Left lobe of liver (tissue), 2 donors: ENCODE data around the gene PLCL2. TPM values are rescaled to one million over a fixed set of nuclear protein-coding genes. Genes with fewer than 3 reads are reported as not detected.

ENCODE experiments used
- ATAC-seq: fragments of 200-7000 bp; cut with Tn5 transposase; one replicate; pipeline ENCODE4 v1.9.1; 2020; ENCODE audit warnings: mild to moderate bottlenecking, moderate library complexity
- DNase-seq: peaks from one replicate; pipeline ENCODE4 v3.0.0-alpha.2; 2020; ENCODE audit warnings: low spot score
- total RNA-seq: library from RNA; stranded (reverse); gene quantifications from one replicate; pipeline ENCODE4 v1.2.1, GENCODE V29; 2021
- donor health status: DM: no; HTN: no; CAD: no; lungs with moderate emphysema.
- donor health status: DM: no; HTN: yes; CAD: no.

The PLCL2 gene
- total RNA-seq, 1 donor from 2014 or later, result 5.6 TPM

GRCh38 chr3:16912400-16913263, 27.9 kb downstream of the PLCL2 start:
- ATAC-seq (no peak), DNase-seq (no peak)

- no peak for DNase-seq
- no peak for ATAC-seq
Measured at GRCh38 chr3:16913264-16913580, 28.5 kb downstream of the PLCL2 start.

GRCh38 chr3:16916840-16917239, 32.1 kb downstream of the PLCL2 start:
- ATAC-seq (peak; percentile 30), DNase-seq (no peak)

DNA sequence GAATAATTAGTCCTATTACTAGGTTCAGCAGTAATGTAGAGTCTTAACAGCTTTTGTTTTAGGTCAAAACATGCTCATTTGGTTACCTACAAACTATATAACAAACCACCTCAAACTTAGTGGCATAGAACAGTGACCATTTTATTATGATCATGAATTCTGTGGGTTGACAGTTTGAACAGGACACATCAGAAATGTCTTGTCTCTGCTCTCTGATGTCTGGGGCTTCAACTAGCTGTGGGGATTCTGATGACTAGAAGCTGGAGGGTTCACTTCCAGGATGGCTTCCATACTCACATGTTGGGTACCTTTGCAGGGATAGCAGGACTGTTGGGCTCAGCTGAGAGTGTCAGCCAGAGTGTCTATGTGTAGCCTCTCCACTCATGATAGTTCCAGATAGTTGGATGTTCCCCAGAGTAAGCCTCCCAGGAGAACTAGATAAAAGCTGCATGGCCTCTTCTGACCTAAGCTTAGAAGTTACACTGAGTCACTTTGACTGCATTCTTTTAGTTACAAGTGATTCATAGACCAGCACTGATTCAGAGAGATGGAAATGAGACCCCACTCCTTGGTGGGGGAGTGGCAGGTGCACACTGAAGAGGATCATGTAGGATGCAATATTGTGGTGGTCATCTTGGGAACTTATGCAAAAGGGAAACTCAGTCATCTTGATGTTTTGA, 32.6 kb downstream of the PLCL2 start:
- peak; percentile 64 for ATAC-seq

GRCh38 chr3:16917980-16918682, 33.4 kb downstream of the PLCL2 start:
- ATAC-seq, result no peak
- DNase-seq, result no peak

More for the DNA sequence above, 32.6 kb downstream of the PLCL2 start:
- DNase-seq, result no peak

DNA sequence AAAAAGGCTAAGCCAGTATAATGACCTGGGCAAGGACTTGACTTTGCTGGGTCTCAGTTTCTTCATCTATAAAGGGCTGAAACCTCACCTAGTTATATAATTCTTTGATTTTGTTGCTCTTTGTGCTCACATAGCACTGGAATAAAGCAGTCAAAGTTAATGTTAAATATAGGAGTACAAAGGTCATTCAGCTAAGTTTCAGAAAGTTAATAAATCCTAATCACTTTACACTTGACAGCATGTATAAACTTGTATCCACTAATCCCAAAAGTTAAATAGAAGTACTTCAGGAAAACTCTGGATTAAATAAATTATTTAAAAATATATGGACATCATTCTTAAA, 33.9 kb downstream of the PLCL2 start:
- DNase-seq (no peak), ATAC-seq (peak; percentile 89)

- ATAC-seq (no peak), DNase-seq (no peak)
Measured at GRCh38 chr3:16923112-16923511, 38.4 kb downstream of the PLCL2 start.

DNA sequence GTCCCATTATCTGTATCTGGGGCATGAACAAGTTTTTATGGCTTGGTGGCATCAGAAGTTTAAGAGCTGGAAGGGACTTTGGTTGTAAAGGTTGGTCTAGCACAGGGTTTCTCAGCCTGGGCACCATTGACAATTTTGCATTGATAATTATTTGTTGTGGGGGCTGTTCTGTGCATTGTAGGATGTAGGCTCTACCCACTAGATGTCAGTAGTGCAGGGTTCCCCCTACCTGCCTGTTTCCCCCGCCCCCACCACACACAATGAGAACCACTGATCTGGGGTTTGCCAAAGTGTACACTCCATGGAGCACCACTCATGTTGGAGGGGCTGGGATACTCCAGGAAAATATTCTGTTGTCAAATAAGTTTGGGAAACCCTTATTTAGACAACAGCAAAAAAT, 42.7 kb downstream of the PLCL2 start:
- DNase-seq (no peak), ATAC-seq (peak; percentile 37)

GRCh38 chr3:16928386-16929132, 43.8 kb downstream of the PLCL2 start:
- ATAC-seq (no peak), DNase-seq (no peak)

GRCh38 chr3:16929311-16929710, 44.6 kb downstream of the PLCL2 start:
- DNase-seq (no peak), ATAC-seq (no peak)

GRCh38 chr3:16932877-16933276, 48.1 kb downstream of the PLCL2 start:
- no peak for DNase-seq
- ATAC-seq, result no peak

DNA sequence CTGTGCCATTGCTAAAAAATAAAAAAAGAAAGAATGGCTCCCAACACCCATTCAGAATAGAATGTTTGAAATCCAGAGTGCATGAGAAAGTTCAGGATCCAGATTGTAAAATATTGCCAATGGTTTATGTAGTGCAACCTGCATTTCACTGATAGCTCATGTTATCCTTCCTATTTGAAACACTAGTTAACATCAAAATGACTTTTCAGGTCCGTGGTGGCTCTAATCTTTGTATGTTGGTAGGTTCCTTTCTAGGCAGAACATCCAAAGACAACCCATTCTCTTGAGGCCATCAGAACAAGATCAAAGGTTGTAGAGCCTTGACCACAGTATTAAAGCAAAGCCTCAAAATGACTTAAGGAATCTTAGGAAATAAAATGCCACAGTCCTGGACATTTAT, 51.0 kb downstream of the PLCL2 start:
- ATAC-seq (no peak), DNase-seq (no peak)

GRCh38 chr3:16936233-16936632, 51.5 kb downstream of the PLCL2 start:
- DNase-seq (no peak), ATAC-seq (peak; percentile 48)

DNA sequence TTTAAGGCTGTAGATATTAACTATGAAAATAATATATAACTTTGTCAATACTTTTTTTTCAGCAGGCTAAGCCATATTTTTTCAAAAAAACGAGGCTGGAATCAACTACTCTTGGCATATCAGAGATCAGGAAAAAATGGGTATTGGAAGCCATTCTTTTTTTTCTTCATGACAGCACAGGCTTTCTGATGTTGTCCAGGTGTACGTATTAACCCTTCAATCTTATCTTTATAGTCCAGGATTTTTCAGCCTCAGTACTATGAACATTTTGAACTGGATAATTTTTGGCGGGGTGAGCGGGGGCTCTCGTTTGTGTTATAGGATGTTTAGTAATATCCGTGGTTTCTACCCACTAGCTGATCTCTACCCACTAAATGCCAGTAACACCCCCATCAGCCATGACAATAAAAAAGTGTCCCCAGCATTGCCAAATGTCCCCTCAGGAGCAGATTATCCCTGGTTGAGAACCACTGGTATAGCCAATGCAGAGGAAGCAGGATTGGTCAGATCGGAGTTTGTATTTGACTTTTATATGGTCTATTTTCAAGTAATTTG, 52.0 kb downstream of the PLCL2 start:
- ATAC-seq (no peak), DNase-seq (no peak)

- no peak for DNase-seq
- ATAC-seq, result no peak
Measured at GRCh38 chr3:16937326-16937845, 52.6 kb downstream of the PLCL2 start.

- ATAC-seq (no peak), DNase-seq (no peak)
Measured at GRCh38 chr3:16940769-16941700, 56.3 kb downstream of the PLCL2 start.

DNA sequence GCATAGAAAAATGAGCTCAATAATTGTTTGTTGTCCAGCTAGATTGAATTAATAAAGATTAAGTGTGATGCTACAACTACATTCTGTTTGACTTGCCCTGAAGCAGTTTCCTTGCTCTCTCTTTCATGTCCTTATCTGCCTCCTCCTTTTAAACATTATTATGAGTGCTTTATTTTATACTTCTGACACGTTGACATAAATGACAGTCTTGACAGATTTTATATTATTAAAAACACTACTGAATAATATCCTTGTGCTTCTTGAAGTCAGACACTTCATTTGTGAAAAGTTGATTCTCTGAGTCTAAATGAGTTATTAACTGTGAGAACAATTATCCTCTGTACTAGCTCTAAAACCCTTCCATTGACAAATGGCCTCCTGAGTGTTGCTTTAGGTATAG, 58.2 kb downstream of the PLCL2 start:
- DNase-seq (no peak), ATAC-seq (no peak)

GRCh38 chr3:16943857-16944256, 59.1 kb downstream of the PLCL2 start:
- DNase-seq, result no peak

GRCh38 chr3:16944356-16944755, 59.6 kb downstream of the PLCL2 start:
- ATAC-seq, result no peak
- DNase-seq, result no peak

More at GRCh38 chr3:16943857-16944256, 59.1 kb downstream of the PLCL2 start:
- peak; percentile 59 for ATAC-seq

GRCh38 chr3:16945330-16945729, 60.6 kb downstream of the PLCL2 start:
- no peak for DNase-seq
- peak; percentile 59 for ATAC-seq
